Uterus (tissue), 2 donors: ENCODE data around the gene RAD51B.

Experiments used
- POLR2A ChIP-seq, 2 donors: fragments of 450-650 bp; IDR thresholded peaks; one replicate each; pipeline ENCODE4 v1.6.1; 2016; ENCODE audit warnings: antibody characterized with exemption in 2 of 2, mild to moderate bottlenecking in 1 of 2, moderate library complexity in 1 of 2
- TF ChIP-seq, protein P1 (sequence below), 4 experiments: fragments of 200-600 bp in 2 of 4; fragments of 450-650 bp in 2 of 4; sonication (generic) in 2 of 4; IDR thresholded peaks; one replicate each; pipeline ENCODE4 v1.5.1; 2016 to 2019; ENCODE audit warnings: antibody characterized with exemption in 4 of 4, mild to moderate bottlenecking in 2 of 4, moderate library complexity in 1 of 4

DNA sequence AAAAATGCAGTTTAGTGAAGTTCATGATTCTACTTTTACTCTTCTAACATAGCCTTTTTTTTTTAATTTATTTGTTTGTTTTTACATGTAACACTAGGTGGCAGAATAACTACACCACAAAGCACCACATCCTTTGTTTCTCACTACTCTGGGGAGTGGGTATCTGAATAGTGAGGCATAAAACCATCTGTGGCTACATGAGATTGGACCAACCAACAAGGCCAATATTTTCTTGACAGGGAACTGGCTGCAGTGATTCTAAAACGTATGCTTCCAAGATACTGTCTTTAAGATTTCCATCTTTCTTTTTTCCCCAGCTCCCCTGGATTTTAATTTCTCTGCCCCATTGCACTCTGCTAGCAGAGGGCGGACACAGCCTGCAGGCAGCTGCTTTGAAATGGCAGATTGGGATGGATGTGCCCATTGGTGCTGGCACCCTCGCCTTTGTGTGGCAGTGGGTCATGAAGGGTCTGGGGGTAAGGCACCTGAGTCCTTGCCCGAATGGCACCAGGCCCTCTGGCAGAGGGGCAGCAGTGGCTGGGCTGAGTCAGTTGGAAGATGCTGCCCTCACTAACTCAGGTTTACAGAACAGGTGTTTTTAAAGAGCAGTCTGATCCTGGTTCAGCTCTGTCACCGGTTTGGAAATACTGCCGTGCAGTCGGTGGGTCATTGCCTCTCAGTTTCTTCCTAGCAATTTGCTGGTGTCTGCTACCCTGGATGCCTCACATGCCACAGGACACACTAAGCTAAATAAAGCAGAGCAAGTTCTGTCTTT is 429.1 kb downstream of the RAD51B start:
- TF ChIP-seq, protein P1, sequence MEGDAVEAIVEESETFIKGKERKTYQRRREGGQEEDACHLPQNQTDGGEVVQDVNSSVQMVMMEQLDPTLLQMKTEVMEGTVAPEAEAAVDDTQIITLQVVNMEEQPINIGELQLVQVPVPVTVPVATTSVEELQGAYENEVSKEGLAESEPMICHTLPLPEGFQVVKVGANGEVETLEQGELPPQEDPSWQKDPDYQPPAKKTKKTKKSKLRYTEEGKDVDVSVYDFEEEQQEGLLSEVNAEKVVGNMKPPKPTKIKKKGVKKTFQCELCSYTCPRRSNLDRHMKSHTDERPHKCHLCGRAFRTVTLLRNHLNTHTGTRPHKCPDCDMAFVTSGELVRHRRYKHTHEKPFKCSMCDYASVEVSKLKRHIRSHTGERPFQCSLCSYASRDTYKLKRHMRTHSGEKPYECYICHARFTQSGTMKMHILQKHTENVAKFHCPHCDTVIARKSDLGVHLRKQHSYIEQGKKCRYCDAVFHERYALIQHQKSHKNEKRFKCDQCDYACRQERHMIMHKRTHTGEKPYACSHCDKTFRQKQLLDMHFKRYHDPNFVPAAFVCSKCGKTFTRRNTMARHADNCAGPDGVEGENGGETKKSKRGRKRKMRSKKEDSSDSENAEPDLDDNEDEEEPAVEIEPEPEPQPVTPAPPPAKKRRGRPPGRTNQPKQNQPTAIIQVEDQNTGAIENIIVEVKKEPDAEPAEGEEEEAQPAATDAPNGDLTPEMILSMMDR (IDR thresholded peaks at IDR 0.05) = peak; percentile 59 to 76 (median 68)
- TF ChIP-seq POLR2A (IDR thresholded peaks at IDR 0.05) = no peak
